HepG2 (cell line): ENCODE measurements around the gene TP73. TPM values are rescaled to one million over a fixed set of nuclear protein-coding genes. Genes with fewer than 3 reads are reported as not detected.

Experiments
- CBX2 ChIP-seq, 2 experiments: fragments of 200-600 bp in 1 of 2; sonication (generic); formaldehyde crosslinking in 1 of 2; IDR thresholded peaks; 2 replicates each; pipeline versions ENCODE4 v1.7.0 to v1.8.1; 2018 to 2022; ENCODE audit warnings: low read depth in 2 of 2, low read length in 1 of 2, mild to moderate bottlenecking in 1 of 2, missing genetic modification reagents in 1 of 2
- CCAR2 ChIP-seq: fragments of 200-400 bp; formaldehyde crosslinking; optimal IDR thresholded peaks from 2 replicates; pipeline ENCODE3; 2018; ENCODE audit warnings: low read depth, mild to moderate bottlenecking, low read length, moderate library complexity
- CCDC6 ChIP-seq: sonication (generic); formaldehyde crosslinking; IDR thresholded peaks from 2 replicates; pipeline ENCODE4 v1.8.1; 2022; ENCODE audit warnings: mild to moderate bottlenecking, missing genetic modification reagents, moderate library complexity
- FOXA1 ChIP-seq, 2 experiments: fragments of 450-650 bp in 1 of 2; sonication (generic) in 1 of 2; formaldehyde crosslinking in 1 of 2; IDR thresholded peaks; 2 replicates each; pipeline versions ENCODE4 v1.4.0 to v1.6.1; 2016 to 2020; ENCODE audit warnings: missing genetic modification reagents in 1 of 2
- GFI1 ChIP-seq: sonication (generic); formaldehyde crosslinking; IDR thresholded peaks from 2 replicates; pipeline ENCODE4 v1.5.0; 2020; ENCODE audit warnings: missing genetic modification reagents, mild to moderate bottlenecking, borderline replicate concordance
- HNRNPL ChIP-seq: fragments of 200-400 bp; formaldehyde crosslinking; IDR thresholded peaks from 2 replicates; pipeline ENCODE4 v1.6.1; 2017; ENCODE audit warnings: mild to moderate bottlenecking, low read depth, low read length
- HOXA3 ChIP-seq: sonication (generic); formaldehyde crosslinking; IDR thresholded peaks from 2 replicates; pipeline ENCODE4 v1.5.0; 2020; ENCODE audit warnings: missing genetic modification reagents
- IRF2 ChIP-seq: IDR thresholded peaks from 2 replicates; pipeline ENCODE4 v1.6.1; 2018; ENCODE audit warnings: missing genetic modification reagents, missing compliant biosample characterization
- NFKBIZ ChIP-seq: IDR thresholded peaks from 2 replicates; pipeline ENCODE4 v1.6.1; 2018; ENCODE audit warnings: missing genetic modification reagents, missing compliant biosample characterization
- RFX3 ChIP-seq: IDR thresholded peaks from 2 replicates; pipeline ENCODE4 v1.6.1; 2016; ENCODE audit warnings: missing biosample characterization, missing genetic modification reagents
- SIX4 ChIP-seq: sonication (generic); formaldehyde crosslinking; IDR thresholded peaks from 2 replicates; pipeline ENCODE4 v1.4.0; 2020; ENCODE audit warnings: missing genetic modification reagents
- SMAD3 ChIP-seq: sonication (generic); formaldehyde crosslinking; IDR thresholded peaks from 2 replicates; pipeline ENCODE4 v1.4.0; 2020; ENCODE audit warnings: missing genetic modification reagents
- SPEN ChIP-seq: sonication (generic); formaldehyde crosslinking; IDR thresholded peaks from 2 replicates; pipeline ENCODE4 v1.5.1; 2020; ENCODE audit warnings: low read depth, mild to moderate bottlenecking, missing genetic modification reagents
- TRIM24 ChIP-seq: sonication (generic); formaldehyde crosslinking; IDR thresholded peaks from 2 replicates; pipeline ENCODE4 v1.8.0; 2022; ENCODE audit warnings: mild to moderate bottlenecking, missing genetic modification reagents
- YEATS4 ChIP-seq: sonication (generic); formaldehyde crosslinking; IDR thresholded peaks from 2 replicates; pipeline ENCODE4 v1.4.0; 2020; ENCODE audit warnings: missing genetic modification reagents, borderline replicate concordance
- ZBTB7B ChIP-seq: sonication (generic); formaldehyde crosslinking; IDR thresholded peaks from 2 replicates; pipeline ENCODE4 v1.4.0; 2020; ENCODE audit warnings: missing genetic modification reagents
- ZFX ChIP-seq: sonication (generic); formaldehyde crosslinking; IDR thresholded peaks from 2 replicates; pipeline ENCODE4 v1.4.0; 2020; ENCODE audit warnings: mild to moderate bottlenecking, low read depth, missing genetic modification reagents, moderate library complexity
- ZNF274 ChIP-seq: sonication (generic); formaldehyde crosslinking; IDR thresholded peaks from 2 replicates; pipeline ENCODE4 v1.5.1; 2020; ENCODE audit warnings: mild to moderate bottlenecking, missing genetic modification reagents
- ZNF460 ChIP-seq: sonication (generic); formaldehyde crosslinking; IDR thresholded peaks from 2 replicates; pipeline ENCODE4 v1.5.1; 2020; ENCODE audit warnings: missing genetic modification reagents, mild to moderate bottlenecking, borderline replicate concordance
- polyA plus RNA-seq, 8 experiments: library from polyadenylated mRNA; depleted of rRNA in 3 of 8; stranded (reverse) in 7 of 8; unstranded in 1 of 8; fragments of >200 nt; fragmentation: Illumina TruSeq in 4 of 8; extraction: Trizol in 4 of 8; gene quantifications; 2 replicates each; pipeline versions ENCODE4 v1.2.1 to v1.2.3, GENCODE V29; 2011 to 2016; ENCODE audit warnings: low read depth in 4 of 8, missing spikeins in 1 of 8, mixed read lengths in 1 of 8; ENCODE audit not compliant: insufficient read depth in 1 of 8
- total RNA-seq, 5 experiments: library from RNA; depleted of rRNA; stranded (reverse); fragments of >200 nt; fragmentation: Illumina TruSeq; extraction: Trizol; gene quantifications; 2 replicates each; pipeline ENCODE4 v1.2.3, GENCODE V29; 2016; ENCODE audit warnings: low read depth in 1 of 5
- TF ChIP-seq, protein P1 (sequence below): sonication (generic); formaldehyde crosslinking; IDR thresholded peaks from 2 replicates; pipeline ENCODE4 v1.4.0; 2020; ENCODE audit warnings: mild to moderate bottlenecking, missing genetic modification reagents
- TF ChIP-seq, protein P2 (sequence below): sonication (generic); formaldehyde crosslinking; IDR thresholded peaks from 2 replicates; pipeline ENCODE4 v1.4.0; 2020; ENCODE audit warnings: missing genetic modification reagents, mild to moderate bottlenecking, borderline replicate concordance
- TF ChIP-seq, protein P3 (sequence below): sonication (generic); formaldehyde crosslinking; IDR thresholded peaks from 2 replicates; pipeline ENCODE4 v1.4.0; 2020; ENCODE audit warnings: missing genetic modification reagents

The TP73 gene
- total and polyA plus RNA-seq, 2 of the 13 experiments (the other 11 are each of a cell fraction or from before 2014, with no cell fraction given), result 0.49 to 1.1 TPM

DNA sequence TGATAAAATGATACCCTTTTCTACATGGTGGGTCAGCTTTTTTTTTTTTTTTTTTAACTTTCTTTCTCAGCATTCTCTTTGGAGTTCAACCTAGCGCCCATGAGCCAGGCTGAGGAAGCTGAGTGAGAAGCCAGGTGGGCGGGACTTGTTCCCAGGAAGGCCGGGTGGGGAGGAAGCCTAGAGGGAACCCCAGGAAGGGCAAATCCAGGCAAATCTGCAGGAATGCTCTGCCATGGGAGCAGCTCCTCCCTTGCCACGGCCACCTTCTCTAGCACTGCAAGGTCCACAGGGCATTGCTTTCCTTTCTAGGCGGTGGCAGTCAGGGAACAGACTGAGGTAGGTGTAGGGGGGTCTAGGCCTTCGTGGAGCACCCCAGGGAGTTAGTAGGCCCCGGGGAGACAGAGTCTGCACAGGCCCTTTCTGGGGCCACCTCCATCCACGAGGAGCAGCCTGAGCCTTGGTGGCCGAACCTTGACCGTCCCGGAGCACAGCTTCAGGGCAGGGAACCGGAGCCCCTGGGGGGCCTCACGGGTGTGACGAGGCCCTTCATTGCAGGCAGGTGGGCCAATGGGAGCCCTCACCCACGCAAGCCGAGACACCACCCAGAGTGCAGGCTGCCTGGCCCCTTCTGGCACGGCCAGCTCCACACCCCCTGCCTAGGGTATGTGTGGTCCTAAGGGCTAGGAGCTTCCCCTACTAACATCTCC lies 81.7 kb downstream of the TP73 start (continued):
- TF ChIP-seq SPEN (CRISPR knock-in tag), result no peak
- TF ChIP-seq ZNF460 (CRISPR knock-in tag), result no peak
- TF ChIP-seq, protein P1, sequence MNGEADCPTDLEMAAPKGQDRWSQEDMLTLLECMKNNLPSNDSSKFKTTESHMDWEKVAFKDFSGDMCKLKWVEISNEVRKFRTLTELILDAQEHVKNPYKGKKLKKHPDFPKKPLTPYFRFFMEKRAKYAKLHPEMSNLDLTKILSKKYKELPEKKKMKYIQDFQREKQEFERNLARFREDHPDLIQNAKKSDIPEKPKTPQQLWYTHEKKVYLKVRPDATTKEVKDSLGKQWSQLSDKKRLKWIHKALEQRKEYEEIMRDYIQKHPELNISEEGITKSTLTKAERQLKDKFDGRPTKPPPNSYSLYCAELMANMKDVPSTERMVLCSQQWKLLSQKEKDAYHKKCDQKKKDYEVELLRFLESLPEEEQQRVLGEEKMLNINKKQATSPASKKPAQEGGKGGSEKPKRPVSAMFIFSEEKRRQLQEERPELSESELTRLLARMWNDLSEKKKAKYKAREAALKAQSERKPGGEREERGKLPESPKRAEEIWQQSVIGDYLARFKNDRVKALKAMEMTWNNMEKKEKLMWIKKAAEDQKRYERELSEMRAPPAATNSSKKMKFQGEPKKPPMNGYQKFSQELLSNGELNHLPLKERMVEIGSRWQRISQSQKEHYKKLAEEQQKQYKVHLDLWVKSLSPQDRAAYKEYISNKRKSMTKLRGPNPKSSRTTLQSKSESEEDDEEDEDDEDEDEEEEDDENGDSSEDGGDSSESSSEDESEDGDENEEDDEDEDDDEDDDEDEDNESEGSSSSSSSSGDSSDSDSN (CRISPR knock-in tag), result no peak
- TF ChIP-seq CCDC6, result no peak
- no peak for TF ChIP-seq YEATS4
- TF ChIP-seq NFKBIZ (CRISPR knock-in tag), result no peak
- TF ChIP-seq FOXA1 (IDR thresholded peaks at IDR 0.05), result no peak
- no peak for TF ChIP-seq FOXA1 (CRISPR knock-in tag; IDR thresholded peaks at IDR 0.05)
- TF ChIP-seq ZBTB7B (CRISPR knock-in tag), result peak; percentile 1; the same call in 1 of the 2 replicates
- no peak for TF ChIP-seq SIX4 (CRISPR knock-in tag)
- peak; percentile 4; the same call in 1 of the 2 replicates for TF ChIP-seq HNRNPL
- TF ChIP-seq RFX3 (CRISPR knock-in tag), result no peak
- no peak for TF ChIP-seq CBX2 (IDR thresholded peaks at IDR 0.05; ENCODE audit: low read depth, low read length)
- no peak for TF ChIP-seq CBX2 (CRISPR knock-in tag; IDR thresholded peaks at IDR 0.05; ENCODE audit: low read depth)
- TF ChIP-seq, protein P2, sequence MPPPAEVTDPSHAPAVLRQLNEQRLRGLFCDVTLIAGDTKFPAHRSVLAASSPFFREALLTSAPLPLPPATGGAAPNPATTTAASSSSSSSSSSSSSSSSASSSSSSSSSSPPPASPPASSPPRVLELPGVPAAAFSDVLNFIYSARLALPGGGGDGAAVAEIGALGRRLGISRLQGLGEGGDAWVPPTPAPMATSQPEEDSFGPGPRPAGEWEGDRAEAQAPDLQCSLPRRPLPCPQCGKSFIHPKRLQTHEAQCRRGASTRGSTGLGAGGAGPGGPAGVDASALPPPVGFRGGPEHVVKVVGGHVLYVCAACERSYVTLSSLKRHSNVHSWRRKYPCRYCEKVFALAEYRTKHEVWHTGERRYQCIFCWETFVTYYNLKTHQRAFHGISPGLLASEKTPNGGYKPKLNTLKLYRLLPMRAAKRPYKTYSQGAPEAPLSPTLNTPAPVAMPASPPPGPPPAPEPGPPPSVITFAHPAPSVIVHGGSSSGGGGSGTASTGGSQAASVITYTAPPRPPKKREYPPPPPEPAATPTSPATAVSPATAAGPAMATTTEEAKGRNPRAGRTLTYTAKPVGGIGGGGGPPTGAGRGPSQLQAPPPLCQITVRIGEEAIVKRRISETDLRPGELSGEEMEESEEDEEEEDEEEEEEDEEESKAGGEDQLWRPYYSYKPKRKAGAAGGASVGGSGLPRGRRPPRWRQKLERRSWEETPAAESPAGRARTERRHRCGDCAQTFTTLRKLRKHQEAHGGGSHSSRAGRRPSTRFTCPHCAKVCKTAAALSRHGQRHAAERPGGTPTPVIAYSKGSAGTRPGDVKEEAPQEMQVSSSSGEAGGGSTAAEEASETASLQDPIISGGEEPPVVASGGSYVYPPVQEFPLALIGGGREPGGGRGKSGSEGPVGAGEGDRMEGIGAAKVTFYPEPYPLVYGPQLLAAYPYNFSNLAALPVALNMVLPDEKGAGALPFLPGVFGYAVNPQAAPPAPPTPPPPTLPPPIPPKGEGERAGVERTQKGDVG, result no peak
- no peak for TF ChIP-seq SMAD3 (CRISPR knock-in tag)
- no peak for TF ChIP-seq TRIM24
- TF ChIP-seq CCAR2, result no peak
- TF ChIP-seq, protein P3, sequence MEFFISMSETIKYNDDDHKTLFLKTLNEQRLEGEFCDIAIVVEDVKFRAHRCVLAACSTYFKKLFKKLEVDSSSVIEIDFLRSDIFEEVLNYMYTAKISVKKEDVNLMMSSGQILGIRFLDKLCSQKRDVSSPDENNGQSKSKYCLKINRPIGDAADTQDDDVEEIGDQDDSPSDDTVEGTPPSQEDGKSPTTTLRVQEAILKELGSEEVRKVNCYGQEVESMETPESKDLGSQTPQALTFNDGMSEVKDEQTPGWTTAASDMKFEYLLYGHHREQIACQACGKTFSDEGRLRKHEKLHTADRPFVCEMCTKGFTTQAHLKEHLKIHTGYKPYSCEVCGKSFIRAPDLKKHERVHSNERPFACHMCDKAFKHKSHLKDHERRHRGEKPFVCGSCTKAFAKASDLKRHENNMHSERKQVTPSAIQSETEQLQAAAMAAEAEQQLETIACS, result no peak
- TF ChIP-seq HOXA3, result no peak
- TF ChIP-seq ZFX (CRISPR knock-in tag), result no peak
- no peak for TF ChIP-seq ZNF274 (CRISPR knock-in tag)
- no peak for TF ChIP-seq GFI1 (CRISPR knock-in tag)
- no peak for TF ChIP-seq IRF2 (CRISPR knock-in tag)
